A549 (cell line): Measurements from ENCODE around the gene SLC9A9. TPM values are rescaled to one million over a fixed set of nuclear protein-coding genes. Genes with fewer than 3 reads are reported as not detected.

ENCODE experiments used
- ATAC-seq, 2 experiments: fragments of 200-7000 bp in 1 of 2; fragments of >200 bp in 1 of 2; cut with Nextera tagmentation in 1 of 2; cut with Tn5 transposase in 1 of 2; 3 replicates each; pipeline versions ENCODE4 v1.8.0 to v1.9.1; 2018 to 2020; ENCODE audit warnings: mild to moderate bottlenecking in 1 of 2, moderate library complexity in 1 of 2
- CTCF ChIA-PET: fragments of 300-600 bp; sonication (Branson Sonifier 250); formaldehyde crosslinking; extraction: SDS; loops from one replicate; lab custom pipeline; 2021; ENCODE audit warnings: antibody characterized with exemption, inconsistent platforms; lab: Yijun Ruan, JAX
- POLR2A ChIA-PET: fragments of 350-600 bp; formaldehyde crosslinking; extraction: SDS; loops from one replicate; lab custom pipeline; 2021; ENCODE audit warnings: antibody characterized with exemption, inconsistent platforms; lab: Yijun Ruan, JAX
- DNase-seq, 2 experiments: peaks; one replicate each; pipeline versions ENCODE4 v3.0.0 to v3.0.0-alpha.2; 2011 to 2016; ENCODE audit warnings: low read depth in 1 of 2, low spot score in 1 of 2
- FAIRE-seq: peaks from 2 replicates; lab custom pipeline; 2011; peaks lifted over from hg19 to GRCh38; lab: Jason Lieb, UNC
- H3K27ac ChIP-seq, 2 experiments: fragments of >200 bp; sonication (Bioruptor Twin); formaldehyde crosslinking; 3 replicates each; pipeline ENCODE4 v1.5.1; 2016 to 2017
- H3K4me1 ChIP-seq: fragments of >200 bp; sonication (Bioruptor Twin); formaldehyde crosslinking; 3 replicates; pipeline ENCODE4 v1.6.1; 2016
- H3K4me2 ChIP-seq: fragments of >200 bp; sonication (Bioruptor Twin); formaldehyde crosslinking; 3 replicates; pipeline ENCODE4 v1.6.1; 2016
- H3K4me3 ChIP-seq: fragments of >200 bp; sonication (Bioruptor Twin); formaldehyde crosslinking; 3 replicates; pipeline ENCODE4 v1.5.1; 2016
- H3K9me3 ChIP-seq: fragments of >200 bp; sonication (Bioruptor Twin); formaldehyde crosslinking; 3 replicates; pipeline ENCODE4 v1.6.1; 2016
- CBX8 ChIP-seq: fragments of 200-600 bp; sonication (generic); IDR thresholded peaks from 2 replicates; pipeline ENCODE4 v1.6.1; 2016
- CEBPB ChIP-seq, 2 experiments: fragments of >200 bp in 1 of 2; sonication (Bioruptor Twin) in 1 of 2; formaldehyde crosslinking in 1 of 2; IDR thresholded peaks; 2 replicates each; pipeline ENCODE4 v1.6.1; 2012 to 2016
- EHMT2 ChIP-seq: fragments of 200-600 bp; sonication (generic); IDR thresholded peaks from 2 replicates; pipeline ENCODE4 v1.6.1; 2016; ENCODE audit warnings: antibody characterized with exemption, low read depth, mild to moderate bottlenecking, moderate library complexity
- EP300 ChIP-seq, 2 experiments: fragments of >200 bp; sonication (Bioruptor Twin); formaldehyde crosslinking; IDR thresholded peaks; 2 replicates in 1 of 2; 3 replicates in 1 of 2; pipeline ENCODE4 v1.6.1; 2016 to 2017
- FOSB ChIP-seq: fragments of 250-450 bp; sonication (Bioruptor Pico); IDR thresholded peaks from 2 replicates; pipeline ENCODE4 v1.5.0; 2020; ENCODE audit warnings: mild to moderate bottlenecking, moderate library complexity
- HOXB13 ChIP-seq: fragments of 250-450 bp; sonication (Bioruptor Pico); IDR thresholded peaks from 2 replicates; pipeline ENCODE4 v1.5.0; 2020; ENCODE audit warnings: low read depth, mild to moderate bottlenecking, moderate library complexity
- HOXB5 ChIP-seq: fragments of 250-450 bp; sonication (Bioruptor Pico); IDR thresholded peaks from 2 replicates; pipeline ENCODE4 v1.5.0; 2020; ENCODE audit warnings: mild to moderate bottlenecking, moderate library complexity
- JUN ChIP-seq, 2 experiments: fragments of >200 bp; sonication (Bioruptor Twin); formaldehyde crosslinking; IDR thresholded peaks; 2 replicates in 1 of 2; 3 replicates in 1 of 2; pipeline ENCODE4 v1.6.1; 2016 to 2017
- JUNB ChIP-seq: fragments of >200 bp; sonication (Bioruptor Twin); formaldehyde crosslinking; IDR thresholded peaks from 2 replicates; pipeline ENCODE4 v1.6.1; 2016
- KDM1A ChIP-seq: fragments of 200-600 bp; sonication (generic); IDR thresholded peaks from 2 replicates; pipeline ENCODE4 v1.6.1; 2016; ENCODE audit warnings: low read depth, mild to moderate bottlenecking
- MYC ChIP-seq: IDR thresholded peaks from 2 replicates; pipeline ENCODE4 v1.6.1; 2012; ENCODE audit warnings: mild to moderate bottlenecking, inconsistent platforms, low read length, improper control_type of control experiment, borderline replicate concordance
- PHF8 ChIP-seq: fragments of 200-600 bp; sonication (generic); IDR thresholded peaks from 2 replicates; pipeline ENCODE4 v1.6.1; 2016; ENCODE audit warnings: low read depth, mild to moderate bottlenecking, antibody characterized with exemption, moderate library complexity, borderline replicate concordance
- POLR2AphosphoS2 ChIP-seq: conservative IDR thresholded peaks from 2 replicates; pipeline ENCODE4 v1.6.1; 2012; ENCODE audit warnings: low read length, improper control_type of control experiment, inconsistent platforms
- RAD21 ChIP-seq, 2 experiments: fragments of >200 bp in 1 of 2; sonication (Bioruptor Twin) in 1 of 2; formaldehyde crosslinking in 1 of 2; IDR thresholded peaks in 1 of 2; conservative IDR thresholded peaks in 1 of 2; 2 replicates in 1 of 2; 3 replicates in 1 of 2; pipeline ENCODE4 v1.6.1; 2012 to 2018; ENCODE audit warnings: inconsistent platforms in 1 of 2
- RNF2 ChIP-seq: fragments of 200-600 bp; sonication (generic); IDR thresholded peaks from 2 replicates; pipeline ENCODE4 v1.6.1; 2016; ENCODE audit warnings: low read depth, mild to moderate bottlenecking, antibody characterized with exemption, moderate library complexity, borderline replicate concordance
- SMC3 ChIP-seq: fragments of >200 bp; sonication (Bioruptor Twin); formaldehyde crosslinking; IDR thresholded peaks from 3 replicates; pipeline ENCODE4 v1.6.1; 2018; ENCODE audit warnings: inconsistent platforms
- TFCP2L1 ChIP-seq: fragments of 250-450 bp; sonication (Bioruptor Pico); IDR thresholded peaks from 2 replicates; pipeline ENCODE4 v1.5.0; 2021; ENCODE audit warnings: mild to moderate bottlenecking
- TP53 ChIP-seq: fragments of 250-450 bp; sonication (Bioruptor Pico); IDR thresholded peaks from 2 replicates; pipeline ENCODE4 v1.5.0; 2021; ENCODE audit warnings: mild to moderate bottlenecking, moderate library complexity
- ZC3H11A ChIP-seq: fragments of 450-650 bp; IDR thresholded peaks from 2 replicates; pipeline ENCODE4 v1.6.1; 2014; ENCODE audit warnings: antibody characterized with exemption, mild to moderate bottlenecking
- ZFP36 ChIP-seq: fragments of 450-650 bp; IDR thresholded peaks from 2 replicates; pipeline ENCODE4 v1.6.1; 2014; ENCODE audit warnings: borderline replicate concordance; ENCODE audit not compliant: partially characterized antibody
- WGBS: methylation state at CpG from one replicate; pipeline ENCODE4 v1.1.6; 2017; ENCODE audit errors: missing lambda C conversion rate; 5-methylcytosine and 5-hydroxymethylcytosine counted together
- polyA plus RNA-seq, 4 experiments: library from polyadenylated mRNA; depleted of rRNA in 3 of 4; stranded (reverse); fragments of >200 nt; fragmentation: RNase III in 1 of 4; extraction: RNeasy Plus Mini Kit Qiagen cat#74134 plus additional on column Dnase treatment in 1 of 4; gene quantifications; 2 replicates in 3 of 4; 3 replicates in 1 of 4; pipeline ENCODE4 v1.2.3, GENCODE V29; 2011 to 2017
- TF ChIP-seq, protein P1 (sequence below): fragments of >200 bp; sonication (Bioruptor Twin); formaldehyde crosslinking; IDR thresholded peaks from 3 replicates; pipeline ENCODE4 v1.5.1; 2016
- TF ChIP-seq, protein P2 (sequence below): fragments of 150-350 bp; IDR thresholded peaks from 2 replicates; pipeline ENCODE4 v1.6.1; 2014; ENCODE audit warnings: low read depth, mild to moderate bottlenecking, low read length
- TF ChIP-seq, protein P3 (sequence below): fragments of 250-450 bp; sonication (Bioruptor Pico); IDR thresholded peaks from 2 replicates; pipeline ENCODE4 v1.5.0; 2021; ENCODE audit warnings: mild to moderate bottlenecking, moderate library complexity, borderline replicate concordance
- TF ChIP-seq, protein P4 (sequence below): fragments of 200-600 bp; sonication (generic); IDR thresholded peaks from 2 replicates; pipeline ENCODE4 v1.6.1; 2016; ENCODE audit warnings: antibody characterized with exemption, mild to moderate bottlenecking, moderate library complexity

SLC9A9 gene
- polyA plus RNA-seq, 2 of the 4 experiments (the other 2 are of a cell fraction): 0.10 to 0.32 TPM

DNA sequence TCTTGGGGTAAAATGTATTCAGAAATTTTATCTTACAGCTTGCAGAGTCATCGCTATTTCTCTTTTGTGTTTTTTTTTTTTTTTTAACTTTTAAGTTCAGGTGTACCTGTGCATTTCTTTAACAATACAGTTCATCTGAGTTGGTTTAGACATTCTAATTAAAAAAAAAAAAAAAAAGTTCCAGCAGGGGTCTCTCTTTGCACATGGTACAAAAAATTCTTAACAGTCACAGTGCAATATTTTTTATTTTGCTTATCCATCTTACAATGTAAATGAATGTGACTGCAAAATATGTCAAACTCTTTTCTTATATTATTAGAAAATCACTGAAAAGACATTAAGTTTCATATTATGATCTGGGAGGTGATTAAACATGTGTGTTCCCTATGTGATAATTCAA lies 47.5 kb upstream of the SLC9A9 start:
- H3K4me1 ChIP-seq: no peaks in the 10 kb centered on the region
- H3K4me2 ChIP-seq: no peak overlapping the region
- no peak overlapping the region for H3K4me3 ChIP-seq
- TF ChIP-seq RNF2 (no peak), POLR2AphosphoS2 (no peak), JUN (IDR thresholded peaks at IDR 0.05) (no peak), RAD21 (conservative IDR thresholded peaks at IDR 0.05 in 1 of 2, IDR thresholded peaks at IDR 0.05 in 1 of 2) (peak; percentile 55 to 58; a peak in 4 of 5 replicates), JUNB (no peak), SMC3 (peak; percentile 22; the same call in 1 of the 3 replicates), ZFP36 (no peak), TP53 (no peak), HOXB5 (CRISPR knock-in tag) (no peak), MYC (no peak)
- TF ChIP-seq, protein P1, sequence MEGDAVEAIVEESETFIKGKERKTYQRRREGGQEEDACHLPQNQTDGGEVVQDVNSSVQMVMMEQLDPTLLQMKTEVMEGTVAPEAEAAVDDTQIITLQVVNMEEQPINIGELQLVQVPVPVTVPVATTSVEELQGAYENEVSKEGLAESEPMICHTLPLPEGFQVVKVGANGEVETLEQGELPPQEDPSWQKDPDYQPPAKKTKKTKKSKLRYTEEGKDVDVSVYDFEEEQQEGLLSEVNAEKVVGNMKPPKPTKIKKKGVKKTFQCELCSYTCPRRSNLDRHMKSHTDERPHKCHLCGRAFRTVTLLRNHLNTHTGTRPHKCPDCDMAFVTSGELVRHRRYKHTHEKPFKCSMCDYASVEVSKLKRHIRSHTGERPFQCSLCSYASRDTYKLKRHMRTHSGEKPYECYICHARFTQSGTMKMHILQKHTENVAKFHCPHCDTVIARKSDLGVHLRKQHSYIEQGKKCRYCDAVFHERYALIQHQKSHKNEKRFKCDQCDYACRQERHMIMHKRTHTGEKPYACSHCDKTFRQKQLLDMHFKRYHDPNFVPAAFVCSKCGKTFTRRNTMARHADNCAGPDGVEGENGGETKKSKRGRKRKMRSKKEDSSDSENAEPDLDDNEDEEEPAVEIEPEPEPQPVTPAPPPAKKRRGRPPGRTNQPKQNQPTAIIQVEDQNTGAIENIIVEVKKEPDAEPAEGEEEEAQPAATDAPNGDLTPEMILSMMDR: peak; percentile 48
- TF ChIP-seq, protein P2, sequence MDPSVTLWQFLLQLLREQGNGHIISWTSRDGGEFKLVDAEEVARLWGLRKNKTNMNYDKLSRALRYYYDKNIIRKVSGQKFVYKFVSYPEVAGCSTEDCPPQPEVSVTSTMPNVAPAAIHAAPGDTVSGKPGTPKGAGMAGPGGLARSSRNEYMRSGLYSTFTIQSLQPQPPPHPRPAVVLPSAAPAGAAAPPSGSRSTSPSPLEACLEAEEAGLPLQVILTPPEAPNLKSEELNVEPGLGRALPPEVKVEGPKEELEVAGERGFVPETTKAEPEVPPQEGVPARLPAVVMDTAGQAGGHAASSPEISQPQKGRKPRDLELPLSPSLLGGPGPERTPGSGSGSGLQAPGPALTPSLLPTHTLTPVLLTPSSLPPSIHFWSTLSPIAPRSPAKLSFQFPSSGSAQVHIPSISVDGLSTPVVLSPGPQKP: no peak
- TF ChIP-seq, protein P3, sequence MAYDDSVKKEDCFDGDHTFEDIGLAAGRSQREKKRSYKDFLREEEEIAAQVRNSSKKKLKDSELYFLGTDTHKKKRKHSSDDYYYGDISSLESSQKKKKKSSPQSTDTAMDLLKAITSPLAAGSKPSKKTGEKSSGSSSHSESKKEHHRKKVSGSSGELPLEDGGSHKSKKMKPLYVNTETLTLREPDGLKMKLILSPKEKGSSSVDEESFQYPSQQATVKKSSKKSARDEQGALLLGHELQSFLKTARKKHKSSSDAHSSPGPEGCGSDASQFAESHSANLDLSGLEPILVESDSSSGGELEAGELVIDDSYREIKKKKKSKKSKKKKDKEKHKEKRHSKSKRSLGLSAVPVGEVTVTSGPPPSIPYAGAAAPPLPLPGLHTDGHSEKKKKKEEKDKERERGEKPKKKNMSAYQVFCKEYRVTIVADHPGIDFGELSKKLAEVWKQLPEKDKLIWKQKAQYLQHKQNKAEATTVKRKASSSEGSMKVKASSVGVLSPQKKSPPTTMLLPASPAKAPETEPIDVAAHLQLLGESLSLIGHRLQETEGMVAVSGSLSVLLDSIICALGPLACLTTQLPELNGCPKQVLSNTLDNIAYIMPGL (CRISPR knock-in tag): no peak
- TF ChIP-seq, all 56 proteins: peak for 3
- no peak for DNase-seq
- ChIA-PET CTCF (interaction anchor here (0.6 to 4.0 kb wide), 8 partner anchors 10 to 1884 kb away, joined by 3 to 28 read pairs (median 4); no protein-coding TSS in a partner anchor), POLR2A (interaction anchor here (0.7 to 1.9 kb wide), 3 partner anchors 76 to 1874 kb away, joined by 3 to 6 read pairs (median 3); partner anchors contain the start of gene DIPK2A)
- no peak overlapping the region for H3K27ac ChIP-seq
- no peaks in the 10 kb centered on the region for H3K9me3 ChIP-seq
- FAIRE-seq: no peak
- WGBS: 21% methylated on average over 1 of the region's 1 CpG
- ATAC-seq: peak in 1 of 2 experiments; percentile 66; a peak in 3 of 6 replicates

DNA sequence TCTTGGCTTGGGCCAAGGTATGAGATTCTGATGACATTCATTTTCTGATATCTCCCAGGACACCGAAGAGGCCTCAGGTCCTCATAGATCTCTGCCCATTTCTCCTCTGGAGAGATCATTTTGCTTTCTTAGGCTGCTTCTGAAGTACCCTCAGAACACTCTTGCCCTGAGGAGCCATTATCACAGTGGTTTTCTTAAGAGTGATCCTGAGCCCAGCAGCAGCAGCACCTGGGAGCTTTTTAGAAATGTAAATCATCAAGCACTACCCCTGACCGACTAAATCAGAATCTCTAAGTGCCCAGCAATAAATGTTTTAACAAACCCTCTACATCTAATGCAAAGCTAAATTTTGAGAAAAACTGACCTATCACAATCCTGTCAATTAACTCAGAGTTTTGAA lies 40.6 kb upstream of the SLC9A9 start:
- no peak for ATAC-seq
- no peak for TF ChIP-seq TFCP2L1
- TF ChIP-seq HOXB13 (CRISPR knock-in tag): no peak
- TF ChIP-seq FOSB (CRISPR knock-in tag): no peak
- no peak for TF ChIP-seq KDM1A
- no peak for TF ChIP-seq PHF8
- TF ChIP-seq, protein P4, sequence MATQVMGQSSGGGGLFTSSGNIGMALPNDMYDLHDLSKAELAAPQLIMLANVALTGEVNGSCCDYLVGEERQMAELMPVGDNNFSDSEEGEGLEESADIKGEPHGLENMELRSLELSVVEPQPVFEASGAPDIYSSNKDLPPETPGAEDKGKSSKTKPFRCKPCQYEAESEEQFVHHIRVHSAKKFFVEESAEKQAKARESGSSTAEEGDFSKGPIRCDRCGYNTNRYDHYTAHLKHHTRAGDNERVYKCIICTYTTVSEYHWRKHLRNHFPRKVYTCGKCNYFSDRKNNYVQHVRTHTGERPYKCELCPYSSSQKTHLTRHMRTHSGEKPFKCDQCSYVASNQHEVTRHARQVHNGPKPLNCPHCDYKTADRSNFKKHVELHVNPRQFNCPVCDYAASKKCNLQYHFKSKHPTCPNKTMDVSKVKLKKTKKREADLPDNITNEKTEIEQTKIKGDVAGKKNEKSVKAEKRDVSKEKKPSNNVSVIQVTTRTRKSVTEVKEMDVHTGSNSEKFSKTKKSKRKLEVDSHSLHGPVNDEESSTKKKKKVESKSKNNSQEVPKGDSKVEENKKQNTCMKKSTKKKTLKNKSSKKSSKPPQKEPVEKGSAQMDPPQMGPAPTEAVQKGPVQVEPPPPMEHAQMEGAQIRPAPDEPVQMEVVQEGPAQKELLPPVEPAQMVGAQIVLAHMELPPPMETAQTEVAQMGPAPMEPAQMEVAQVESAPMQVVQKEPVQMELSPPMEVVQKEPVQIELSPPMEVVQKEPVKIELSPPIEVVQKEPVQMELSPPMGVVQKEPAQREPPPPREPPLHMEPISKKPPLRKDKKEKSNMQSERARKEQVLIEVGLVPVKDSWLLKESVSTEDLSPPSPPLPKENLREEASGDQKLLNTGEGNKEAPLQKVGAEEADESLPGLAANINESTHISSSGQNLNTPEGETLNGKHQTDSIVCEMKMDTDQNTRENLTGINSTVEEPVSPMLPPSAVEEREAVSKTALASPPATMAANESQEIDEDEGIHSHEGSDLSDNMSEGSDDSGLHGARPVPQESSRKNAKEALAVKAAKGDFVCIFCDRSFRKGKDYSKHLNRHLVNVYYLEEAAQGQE: no peak
- no peak for TF ChIP-seq JUN (IDR thresholded peaks at IDR 0.05)
- no peak for TF ChIP-seq EP300 (IDR thresholded peaks at IDR 0.05)
- TF ChIP-seq, protein P1: no peak
- no peak for TF ChIP-seq ZC3H11A
- TF ChIP-seq SMC3: no peak
- TF ChIP-seq JUNB: no peak
- TF ChIP-seq CEBPB (IDR thresholded peaks at IDR 0.05): no peak
- TF ChIP-seq EHMT2: no peak
- TF ChIP-seq CBX8: no peak
- DNase-seq: no peak
- H3K4me3 ChIP-seq: no peak overlapping the region
- POLR2A ChIA-PET: no interaction called here
- H3K4me1 ChIP-seq: no peaks in the 10 kb centered on the region
- H3K27ac ChIP-seq: no peak overlapping the region
- H3K9me3 ChIP-seq: no peaks in the 10 kb centered on the region
- no peak overlapping the region for H3K4me2 ChIP-seq
- FAIRE-seq: no peak
- CTCF ChIA-PET: no interaction called here
- WGBS: 57% methylated on average over 2 of the region's 2 CpGs
